ENCODE measurements around the gene CFAP90.

- TF ChIP-seq, protein P1, sequence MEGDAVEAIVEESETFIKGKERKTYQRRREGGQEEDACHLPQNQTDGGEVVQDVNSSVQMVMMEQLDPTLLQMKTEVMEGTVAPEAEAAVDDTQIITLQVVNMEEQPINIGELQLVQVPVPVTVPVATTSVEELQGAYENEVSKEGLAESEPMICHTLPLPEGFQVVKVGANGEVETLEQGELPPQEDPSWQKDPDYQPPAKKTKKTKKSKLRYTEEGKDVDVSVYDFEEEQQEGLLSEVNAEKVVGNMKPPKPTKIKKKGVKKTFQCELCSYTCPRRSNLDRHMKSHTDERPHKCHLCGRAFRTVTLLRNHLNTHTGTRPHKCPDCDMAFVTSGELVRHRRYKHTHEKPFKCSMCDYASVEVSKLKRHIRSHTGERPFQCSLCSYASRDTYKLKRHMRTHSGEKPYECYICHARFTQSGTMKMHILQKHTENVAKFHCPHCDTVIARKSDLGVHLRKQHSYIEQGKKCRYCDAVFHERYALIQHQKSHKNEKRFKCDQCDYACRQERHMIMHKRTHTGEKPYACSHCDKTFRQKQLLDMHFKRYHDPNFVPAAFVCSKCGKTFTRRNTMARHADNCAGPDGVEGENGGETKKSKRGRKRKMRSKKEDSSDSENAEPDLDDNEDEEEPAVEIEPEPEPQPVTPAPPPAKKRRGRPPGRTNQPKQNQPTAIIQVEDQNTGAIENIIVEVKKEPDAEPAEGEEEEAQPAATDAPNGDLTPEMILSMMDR (conservative IDR thresholded peaks at IDR 0.05): no peak
- TF ChIP-seq EZH2 (IDR thresholded peaks at IDR 0.05; ENCODE audit: low read depth): no peak
These were observed 43.9 kb upstream of the CFAP90 start for GRCh38 chr5:7894860-7895259.
